HG03039 (cell line): Measurements from ENCODE around the gene LIG1.

ENCODE experiments used
- ATAC-seq: cut with Tn5 transposase; IDR thresholded peaks from one replicate; pipeline ENCODE4 v1.9.1; 2021; ENCODE audit warnings: mild to moderate bottlenecking, moderate library complexity; ENCODE audit not compliant: unreplicated experiment

LIG1 gene

GRCh38 chr19:48182434-48182833 lies 12.3 kb upstream of the LIG1 start:
- no peak for ATAC-seq

GRCh38 chr19:48181505-48181904 lies 11.4 kb upstream of the LIG1 start:
- ATAC-seq, result no peak

- no peak for ATAC-seq
Measured at GRCh38 chr19:48176226-48176625, 6.1 kb upstream of the LIG1 start.

- ATAC-seq, result no peak
Measured at GRCh38 chr19:48175578-48175977, 5.4 kb upstream of the LIG1 start.

GRCh38 chr19:48174445-48175030 lies 4.4 kb upstream of the LIG1 start:
- no peak for ATAC-seq

GRCh38 chr19:48171710-48172109 lies 1.6 kb upstream of the LIG1 start:
- no peak for ATAC-seq

- ATAC-seq, result no peak
Measured at GRCh38 chr19:48170817-48171347, 738 bp upstream of the LIG1 start.

- peak; percentile 12 for ATAC-seq
Measured at GRCh38 chr19:48169578-48169938, 586 bp downstream of the LIG1 start.

GRCh38 chr19:48168689-48169088 lies 1.5 kb downstream of the LIG1 start:
- ATAC-seq, result no peak

- ATAC-seq, result no peak
Measured at GRCh38 chr19:48158210-48158790, 11.8 kb downstream of the LIG1 start.

- ATAC-seq, result no peak
Measured at GRCh38 chr19:48154003-48154402, 16.1 kb downstream of the LIG1 start.

- ATAC-seq, result no peak
Measured at GRCh38 chr19:48152551-48152950, 17.6 kb downstream of the LIG1 start.

- ATAC-seq, result no peak
Measured at GRCh38 chr19:48149430-48149829, 20.7 kb downstream of the LIG1 start.

GRCh38 chr19:48148576-48148975 lies 21.6 kb downstream of the LIG1 start:
- no peak for ATAC-seq

- ATAC-seq, result no peak
Measured at GRCh38 chr19:48147597-48148175, 22.5 kb downstream of the LIG1 start.

GRCh38 chr19:48139053-48139452 lies 31.1 kb downstream of the LIG1 start:
- no peak for ATAC-seq

GRCh38 chr19:48137411-48137810 lies 32.7 kb downstream of the LIG1 start:
- no peak for ATAC-seq

GRCh38 chr19:48136547-48136946 lies 33.6 kb downstream of the LIG1 start:
- no peak for ATAC-seq

- ATAC-seq, result no peak
Measured at GRCh38 chr19:48135411-48135810, 34.7 kb downstream of the LIG1 start.

- no peak for ATAC-seq
Measured at GRCh38 chr19:48133094-48133493, 37.0 kb downstream of the LIG1 start.

- no peak for ATAC-seq
Measured at GRCh38 chr19:48127561-48127960, 42.6 kb downstream of the LIG1 start.

GRCh38 chr19:48123907-48124651 lies 46.1 kb downstream of the LIG1 start:
- ATAC-seq, result no peak
